Trophoblast cell (in vitro differentiated cells and primary cell): Measurements from ENCODE around the gene PHETA1.
A peak's percentile ranks its signal among the peaks of the same experiment; 100 is the strongest.

ENCODE experiments used
- DNase-seq, 2 donors: peaks; one replicate each; pipeline ENCODE4 v3.0.0-alpha.2; 2016
- H2AFZ ChIP-seq: 2 replicates; pipeline ENCODE4 v1.6.1; 2013; ENCODE audit warnings: low read length, moderate library complexity, mild to moderate bottlenecking; ENCODE audit not compliant: insufficient read depth, poor library complexity
- H2AK5ac ChIP-seq: 2 replicates; pipeline ENCODE4 v1.6.1; 2013; ENCODE audit warnings: mild to moderate bottlenecking, low read length
- H2BK120ac ChIP-seq: 2 replicates; pipeline ENCODE4 v1.6.1; 2013; ENCODE audit warnings: low read length, mild to moderate bottlenecking, moderate library complexity; ENCODE audit not compliant: insufficient read depth, poor library complexity
- H2BK12ac ChIP-seq: 2 replicates; pipeline ENCODE4 v1.6.1; 2013; ENCODE audit warnings: mild to moderate bottlenecking, low read length, moderate library complexity
- H2BK5ac ChIP-seq: 2 replicates; pipeline ENCODE4 v1.6.1; 2013; ENCODE audit warnings: low read length, low read depth, moderate library complexity, mild to moderate bottlenecking; ENCODE audit not compliant: poor library complexity
- H3K14ac ChIP-seq: 2 replicates; pipeline ENCODE4 v1.6.1; 2013; ENCODE audit warnings: mild to moderate bottlenecking, low read length
- H3K18ac ChIP-seq: 2 replicates; pipeline ENCODE4 v1.6.1; 2013; ENCODE audit warnings: mild to moderate bottlenecking, low read length
- H3K23ac ChIP-seq: 2 replicates; pipeline ENCODE4 v1.6.1; 2013; ENCODE audit warnings: low read length
- H3K27ac ChIP-seq: 2 replicates; pipeline ENCODE4 v1.5.1; 2013; ENCODE audit warnings: low read depth, mild to moderate bottlenecking, inconsistent platforms, low read length, moderate library complexity
- H3K27me3 ChIP-seq: 2 replicates; pipeline ENCODE4 v1.6.1; 2013; ENCODE audit warnings: inconsistent platforms, mild to moderate bottlenecking, low read length, moderate library complexity; ENCODE audit not compliant: insufficient read depth
- H3K36me3 ChIP-seq, 2 experiments: 1 replicate in 1 of 2; 2 replicates in 1 of 2; pipeline ENCODE4 v1.6.1; 2013; ENCODE audit warnings: low read length in 2 of 2, mild to moderate bottlenecking in 2 of 2, moderate library complexity in 1 of 2; ENCODE audit not compliant: insufficient read depth in 2 of 2, control insufficient read depth in 1 of 2
- H3K4ac ChIP-seq: 2 replicates; pipeline ENCODE4 v1.6.1; 2013; ENCODE audit warnings: low read depth, mild to moderate bottlenecking, low read length, moderate library complexity
- H3K4me1 ChIP-seq, 2 experiments: 1 replicate in 1 of 2; 2 replicates in 1 of 2; pipeline ENCODE4 v1.6.1; 2013; ENCODE audit warnings: low read length in 2 of 2, mild to moderate bottlenecking in 2 of 2, moderate library complexity in 1 of 2; ENCODE audit not compliant: insufficient read depth in 2 of 2, control insufficient read depth in 1 of 2
- H3K4me2 ChIP-seq: 2 replicates; pipeline ENCODE4 v1.6.1; 2013; ENCODE audit warnings: inconsistent platforms, mild to moderate bottlenecking, low read length, moderate library complexity
- H3K4me3 ChIP-seq: 2 replicates; pipeline ENCODE4 v1.5.1; 2013; ENCODE audit warnings: mild to moderate bottlenecking, low read depth, low read length, inconsistent platforms
- H3K79me1 ChIP-seq: one replicate; pipeline ENCODE4 v1.6.1; 2013; ENCODE audit warnings: low read length
- H3K79me2 ChIP-seq: 2 replicates; pipeline ENCODE4 v1.6.1; 2013; ENCODE audit warnings: low read length, mild to moderate bottlenecking; ENCODE audit not compliant: control insufficient read depth, insufficient read depth, poor library complexity
- H3K9ac ChIP-seq: 2 replicates; pipeline ENCODE4 v1.6.1; 2013; ENCODE audit warnings: mild to moderate bottlenecking, low read length
- H3K9me3 ChIP-seq: 2 replicates; pipeline ENCODE4 v1.6.1; 2013; ENCODE audit warnings: low read depth, mild to moderate bottlenecking, control low read depth, inconsistent platforms, low read length; ENCODE audit not compliant: insufficient read depth
- H4K12ac ChIP-seq: 2 replicates; pipeline ENCODE4 v1.6.1; 2013; ENCODE audit warnings: low read depth, mild to moderate bottlenecking, low read length, moderate library complexity
- H4K8ac ChIP-seq: 2 replicates; pipeline ENCODE4 v1.6.1; 2013; ENCODE audit warnings: low read depth, mild to moderate bottlenecking, low read length, moderate library complexity
- H4K91ac ChIP-seq: one replicate; pipeline ENCODE4 v1.6.1; 2013; ENCODE audit warnings: low read depth, mild to moderate bottlenecking, low read length, moderate library complexity
- WGBS: extraction: QIAGEN DNeasy Blood & Tissue Kit; methylation state at CpG from one replicate; pipeline ENCODE4 v1.1.7; 2013; ENCODE audit warnings: missing lambda C conversion rate; ENCODE audit not compliant: insufficient read length, insufficient coverage; ENCODE audit errors: extremely low coverage; 5-methylcytosine and 5-hydroxymethylcytosine counted together

Gene PHETA1

DNA sequence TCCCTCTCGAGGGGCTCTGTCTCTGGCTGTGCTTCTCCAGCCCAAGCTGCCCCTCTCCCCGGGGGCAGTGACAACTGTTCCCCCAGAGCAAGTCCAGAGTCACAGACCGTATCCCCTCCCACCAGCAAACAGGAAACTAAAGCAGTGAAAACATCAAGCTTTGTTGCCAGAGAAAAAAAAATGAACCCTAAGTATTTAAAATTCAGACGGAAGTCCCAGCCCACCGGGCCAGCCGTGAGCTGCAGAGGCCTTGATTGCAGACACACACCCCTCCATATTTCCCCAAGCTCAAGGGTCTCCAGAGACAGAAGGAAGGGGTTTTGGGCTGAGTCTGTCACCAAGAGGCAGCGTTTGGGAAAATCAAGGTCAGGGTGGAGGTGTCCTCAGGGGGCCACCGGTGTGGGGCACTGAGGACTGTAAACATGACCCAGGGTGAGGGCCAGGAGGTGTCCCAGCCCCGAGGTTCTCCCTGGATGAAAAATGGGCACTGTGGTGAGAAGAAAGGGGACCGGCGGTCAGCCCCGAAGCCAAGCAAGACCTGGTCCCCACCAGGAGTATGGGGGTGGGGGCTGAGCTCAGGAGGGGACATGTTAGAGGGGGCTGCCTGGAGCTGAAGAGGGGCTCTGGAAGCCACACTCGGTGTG, 7.7 kb downstream of the PHETA1 start:
- Histone ChIP-seq H3K18ac (peak overlapping the region; percentile 33), H2BK12ac (peak overlapping the region; percentile 17), H3K23ac (no peak overlapping the region), H3K27ac (no peak overlapping the region), H3K9me3 (peaks cover 1% of the 10 kb centered on the region), H3K9ac (no peak overlapping the region), H2AFZ (no peak overlapping the region), H3K4ac (no peak overlapping the region), H3K27me3 (no peaks in the 10 kb centered on the region), H2BK5ac (no peak overlapping the region), H2BK120ac (no peak overlapping the region), H3K4me2 (no peak overlapping the region), H2AK5ac (peak overlapping the region; percentile 42), H3K4me3 (no peak overlapping the region), H4K12ac (no peak overlapping the region), H3K36me3 (peaks cover 14 to 22% of the 10 kb centered on the region in 2 experiments), H4K8ac (no peak overlapping the region), H3K79me1 (peaks cover 9% of the 10 kb centered on the region), H3K4me1 (peaks cover 24 to 28% of the 10 kb centered on the region in 2 experiments), H3K14ac (no peak overlapping the region), H4K91ac (no peak overlapping the region), H3K79me2 (peaks cover 3% of the 10 kb centered on the region)
- WGBS, result no CpG with 5 or more reads among the region's 13 CpGs
- DNase-seq, result no peak

DNA sequence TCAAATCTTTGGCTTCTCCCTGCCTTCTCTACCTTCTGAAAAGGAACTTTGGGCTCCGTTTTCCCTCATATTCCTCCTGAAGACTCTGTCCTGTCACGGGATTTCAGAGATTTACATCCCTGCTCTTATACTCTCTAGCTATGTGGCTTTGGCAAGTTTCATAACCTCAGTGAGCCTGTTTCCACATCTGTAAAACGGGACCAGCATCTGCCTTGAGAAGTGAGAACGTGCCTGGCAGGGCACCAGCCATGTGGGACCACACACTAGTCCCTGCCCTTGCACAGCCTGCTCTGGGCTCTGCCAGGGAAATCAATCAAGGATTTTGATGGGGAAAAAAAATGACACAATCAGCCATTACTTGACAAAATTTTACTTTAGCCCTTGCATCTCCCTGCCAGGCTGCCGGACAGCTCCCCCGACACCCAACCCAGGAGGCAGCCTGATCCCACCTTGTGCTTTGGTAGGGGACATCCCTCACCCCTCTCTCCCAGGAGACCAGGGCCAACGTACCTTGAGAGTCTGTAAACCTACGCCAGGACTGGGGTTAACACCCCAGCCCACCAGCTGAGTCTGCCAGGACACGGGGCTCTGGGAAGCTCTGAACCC, 8.5 kb downstream of the PHETA1 start:
- no peak overlapping the region for H4K12ac ChIP-seq
- no peak overlapping the region for H2BK5ac ChIP-seq
- peaks cover 1% of the 10 kb centered on the region for H3K9me3 ChIP-seq
- no peak overlapping the region for H3K9ac ChIP-seq
- no peak overlapping the region for H3K23ac ChIP-seq
- peaks cover 9% of the 10 kb centered on the region for H3K79me1 ChIP-seq
- no peak overlapping the region for H2BK12ac ChIP-seq
- no peak overlapping the region for H4K91ac ChIP-seq
- H3K14ac ChIP-seq, result no peak overlapping the region
- no peak overlapping the region for H3K4me2 ChIP-seq
- H3K4me3 ChIP-seq, result no peak overlapping the region
- peaks cover 10 to 18% of the 10 kb centered on the region in 2 experiments for H3K36me3 ChIP-seq
- no peak overlapping the region for H2AK5ac ChIP-seq
- peaks cover 3% of the 10 kb centered on the region for H3K79me2 ChIP-seq
- H2BK120ac ChIP-seq, result no peak overlapping the region
- no peak overlapping the region for H3K18ac ChIP-seq
- H3K4me1 ChIP-seq, result peaks cover 24 to 28% of the 10 kb centered on the region in 2 experiments
- no peak overlapping the region for H3K27ac ChIP-seq
- no CpG with 5 or more reads among the region's 9 CpGs for WGBS
- H4K8ac ChIP-seq, result no peak overlapping the region
- no peaks in the 10 kb centered on the region for H3K27me3 ChIP-seq
- peak; percentile 61 to 83 for DNase-seq
- H2AFZ ChIP-seq, result no peak overlapping the region
- no peak overlapping the region for H3K4ac ChIP-seq

DNA sequence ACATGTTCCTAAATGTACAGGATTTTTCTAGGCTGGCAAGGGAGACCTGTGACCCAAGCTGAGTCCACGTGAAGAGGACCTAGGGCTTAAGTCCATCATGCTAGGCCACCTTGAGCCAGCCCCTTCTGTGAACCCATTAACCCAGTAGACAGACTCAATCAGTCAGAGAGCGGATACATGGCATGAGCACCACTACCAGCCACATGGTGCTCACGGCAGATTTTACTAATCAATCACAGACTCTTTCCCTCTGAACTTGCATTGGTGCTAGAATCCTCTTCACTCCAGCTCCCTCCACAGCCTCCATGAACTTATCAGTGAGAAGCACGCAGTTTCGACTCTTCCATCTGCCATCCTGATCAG, 9.0 kb downstream of the PHETA1 start:
- H3K4me2 ChIP-seq, result no peak overlapping the region
- WGBS, result no CpG with 5 or more reads among the region's 5 CpGs
- H3K4me1 ChIP-seq, result peaks cover 24 to 28% of the 10 kb centered on the region in 2 experiments

DNA sequence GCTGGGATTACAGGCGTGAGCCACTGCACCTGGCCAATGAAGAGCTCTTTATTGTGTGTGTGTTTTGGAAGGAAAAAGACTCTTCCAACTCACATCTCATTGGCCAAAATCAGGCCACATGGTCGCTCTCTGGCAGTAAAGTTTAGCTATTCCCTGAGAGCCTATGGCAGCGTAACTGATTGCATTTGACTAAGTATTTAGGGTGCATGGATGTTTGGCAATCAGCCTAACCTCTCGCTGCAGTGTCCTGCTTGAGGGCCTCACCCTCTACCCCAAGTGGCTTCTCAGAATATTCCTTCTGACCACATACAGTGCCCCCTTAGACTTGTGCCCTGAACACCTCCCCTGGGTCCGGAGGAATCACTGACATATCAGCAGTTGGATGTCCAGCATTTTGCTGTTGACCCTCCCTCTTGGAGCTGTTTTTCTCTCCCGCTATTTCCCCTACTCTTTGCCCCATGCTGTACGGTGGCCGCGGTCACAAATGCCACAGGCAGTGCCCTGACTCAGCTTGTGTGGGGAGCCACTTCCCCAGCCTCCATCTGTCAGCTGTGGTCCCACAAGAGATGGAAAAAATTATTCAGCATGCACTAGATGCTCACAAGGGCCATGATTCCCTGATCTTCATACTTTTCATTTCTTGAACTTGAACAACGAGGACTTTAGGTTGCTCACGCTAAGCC, 9.5 kb downstream of the PHETA1 start:
- Histone ChIP-seq H4K91ac (no peak overlapping the region), H3K9ac (no peak overlapping the region), H2BK5ac (no peak overlapping the region), H2BK12ac (no peak overlapping the region), H2AFZ (no peak overlapping the region), H3K27ac (no peak overlapping the region), H3K4me1 (peaks cover 24 to 28% of the 10 kb centered on the region in 2 experiments), H2AK5ac (no peak overlapping the region), H4K12ac (no peak overlapping the region), H3K23ac (no peak overlapping the region), H3K79me1 (peaks cover 9% of the 10 kb centered on the region), H3K27me3 (no peaks in the 10 kb centered on the region), H2BK120ac (no peak overlapping the region), H4K8ac (no peak overlapping the region), H3K4me3 (no peak overlapping the region), H3K14ac (no peak overlapping the region), H3K18ac (no peak overlapping the region), H3K4me2 (no peak overlapping the region), H3K4ac (no peak overlapping the region), H3K9me3 (peaks cover 1% of the 10 kb centered on the region), H3K79me2 (peaks cover 3% of the 10 kb centered on the region), H3K36me3 (peaks cover 10 to 12% of the 10 kb centered on the region in 2 experiments)
- no CpG with 5 or more reads among the region's 11 CpGs for WGBS
- DNase-seq, result peak in 1 of 2 donors; percentile 13

More for the DNA sequence above, 9.0 kb downstream of the PHETA1 start:
- no peak overlapping the region for H4K8ac ChIP-seq
- no peak overlapping the region for H3K4ac ChIP-seq
- H3K79me1 ChIP-seq, result peaks cover 9% of the 10 kb centered on the region
- H3K9me3 ChIP-seq, result peaks cover 1% of the 10 kb centered on the region
- no peak overlapping the region for H3K14ac ChIP-seq
- H3K4me3 ChIP-seq, result no peak overlapping the region
- H3K18ac ChIP-seq, result no peak overlapping the region
- no peak overlapping the region for H2BK120ac ChIP-seq
- H2AK5ac ChIP-seq, result no peak overlapping the region
- no peak overlapping the region for H4K91ac ChIP-seq
- H2BK12ac ChIP-seq, result no peak overlapping the region
- no peak overlapping the region for H3K23ac ChIP-seq
- H3K9ac ChIP-seq, result no peak overlapping the region
- H2BK5ac ChIP-seq, result no peak overlapping the region
- DNase-seq, result no peak
- no peak overlapping the region for H3K27ac ChIP-seq
- peaks cover 10 to 14% of the 10 kb centered on the region in 2 experiments for H3K36me3 ChIP-seq
- no peak overlapping the region for H4K12ac ChIP-seq
- H3K79me2 ChIP-seq, result peaks cover 3% of the 10 kb centered on the region
- H3K27me3 ChIP-seq, result no peaks in the 10 kb centered on the region
- H2AFZ ChIP-seq, result no peak overlapping the region
